Spleen (tissue), 11 donors: ENCODE data around the gene B3GNT5. TPM values are rescaled to one million over a fixed set of nuclear protein-coding genes. Genes with fewer than 3 reads are reported as not detected.

Experiments used
- DNase-seq: peaks from one replicate; pipeline ENCODE4 v3.0.0-alpha.2; 2020
- H3K27ac ChIP-seq, 8 donors: fragments of 200-600 bp; sonication (generic) in 7 of 8; 1 replicate in 4 of 8; 2 replicates in 4 of 8; pipeline versions ENCODE4 v1.5.0 to v1.8.0; 2016 to 2021; ENCODE audit warnings: inconsistent platforms in 4 of 8, mild to moderate bottlenecking in 4 of 8, moderate library complexity in 1 of 8
- H3K27me3 ChIP-seq, 7 donors: fragments of 200-600 bp; sonication (generic) in 6 of 7; replicated peaks in 1 of 7; 1 replicate in 4 of 7; 2 replicates in 3 of 7; pipeline versions ENCODE4 v1.5.0 to v1.8.0; 2016 to 2021; ENCODE audit warnings: inconsistent platforms in 3 of 7, mild to moderate bottlenecking in 1 of 7
- H3K36me3 ChIP-seq, 6 donors: fragments of 200-600 bp; sonication (generic) in 5 of 6; 1 replicate in 4 of 6; 2 replicates in 2 of 6; pipeline versions ENCODE4 v1.5.0 to v1.8.0; 2016 to 2021; ENCODE audit warnings: inconsistent platforms in 2 of 6
- H3K4me1 ChIP-seq, 6 donors: fragments of 200-600 bp; sonication (generic) in 5 of 6; 1 replicate in 3 of 6; 2 replicates in 3 of 6; pipeline versions ENCODE4 v1.5.0 to v1.8.0; 2016 to 2021; ENCODE audit warnings: inconsistent platforms in 3 of 6
- H3K4me3 ChIP-seq, 8 donors: fragments of 200-600 bp; sonication (generic) in 7 of 8; 1 replicate in 4 of 8; 2 replicates in 4 of 8; pipeline versions ENCODE4 v1.5.0 to v1.8.0; 2016 to 2021; ENCODE audit warnings: inconsistent platforms in 4 of 8, mild to moderate bottlenecking in 4 of 8, moderate library complexity in 2 of 8
- H3K9me3 ChIP-seq, 8 donors: fragments of 200-600 bp; sonication (generic) in 7 of 8; 1 replicate in 4 of 8; 2 replicates in 4 of 8; pipeline versions ENCODE4 v1.5.0 to v1.8.0; 2016 to 2021; ENCODE audit warnings: inconsistent platforms in 4 of 8
- CTCF ChIP-seq, 11 experiments: fragments of 200-600 bp in 7 of 11; fragments of 450-650 bp in 4 of 11; sonication (generic) in 4 of 11; IDR thresholded peaks in 8 of 11; conservative IDR thresholded peaks in 3 of 11; 1 replicate in 7 of 11; 2 replicates in 4 of 11; pipeline versions ENCODE4 v1.4.0 to v1.8.0; 2016 to 2021; ENCODE audit warnings: antibody characterized with exemption in 11 of 11, inconsistent platforms in 4 of 11, mild to moderate bottlenecking in 1 of 11
- POLR2A ChIP-seq, 3 donors: fragments of 450-650 bp; IDR thresholded peaks; one replicate each; pipeline ENCODE4 v1.5.1; 2017; ENCODE audit warnings: antibody characterized with exemption in 3 of 3, mild to moderate bottlenecking in 1 of 3
- POLR2AphosphoS5 ChIP-seq, 3 donors: sonication (generic); formaldehyde crosslinking; IDR thresholded peaks; one replicate each; pipeline ENCODE4 v1.5.1; 2017; ENCODE audit warnings: antibody characterized with exemption in 3 of 3
- WGBS, 5 donors: extraction: QIAGEN DNeasy Blood & Tissue Kit in 3 of 5; methylation state at CpG; one replicate each; pipeline versions ENCODE4 v1.1.5 to v1.1.7; 2013 to 2018; 5-methylcytosine and 5-hydroxymethylcytosine counted together
- intact Hi-C: fragments of 100-400 bp; cut with DNase I; formaldehyde crosslinking; loops from one replicate; pipeline ENCODE4 v1.15.0; 2023; ENCODE audit warnings: low total_unique reads
- polyA plus RNA-seq, 3 donors: library from polyadenylated mRNA; stranded (reverse); fragments of 200-250 nt; gene quantifications; one replicate each; pipeline ENCODE4 v1.2.1, GENCODE V29; 2013
- total RNA-seq, 7 donors: library from RNA; depleted of rRNA in 3 of 7; stranded (reverse); fragments of >200 nt in 3 of 7; fragmentation: NEBNext Ultra II Directional in 4 of 7; extraction: Animal tissue kit (Norgen Biotek cat#: 25700) in 4 of 7; gene quantifications; one replicate each; pipeline versions ENCODE4 v1.1.0 to v1.2.1, GENCODE V29; 2016 to 2021
- donor health status: healthy with polysubstance abuse.
- donor health status: DM: no; HTN: no; CAD: no; lungs with moderate emphysema.
- donor health status: DM: no; HTN: no; CAD: no.
- donor health status: Bipolar disorder and iron deficiency.
- donor health status: healthy.
- donor health status: DM: no; HTN: no; CAD: no.
- donor health status: DM: yes; HTN: yes; CAD: no.

The B3GNT5 gene
- total and polyA plus RNA-seq, 10 donors: 0.61 to 11.9 (median 3.7) TPM

GRCh38 chr3:183217548-183218332, 35.3 kb upstream of the B3GNT5 start:
- H3K27me3 ChIP-seq: peaks cover 0 to 7% (median 0%) of the 10 kb centered on the region in 7 donors
- H3K36me3 ChIP-seq: peaks cover 0 to 15% (median 0%) of the 10 kb centered on the region in 6 donors
- DNase-seq: no peak
- intact Hi-C loops: no loop called here
- H3K9me3 ChIP-seq: no peaks in the 10 kb centered on the region
- H3K4me1 ChIP-seq: peaks cover 0 to 5% (median 0%) of the 10 kb centered on the region in 6 donors
- no peak overlapping the region for H3K4me3 ChIP-seq
- TF ChIP-seq POLR2A (IDR thresholded peaks at IDR 0.05) (no peak), POLR2AphosphoS5 (IDR thresholded peaks at IDR 0.05) (no peak), CTCF (IDR thresholded peaks at IDR 0.05 in 8 of 11, conservative IDR thresholded peaks at IDR 0.05 in 3 of 11) (no peak)
- no peak overlapping the region for H3K27ac ChIP-seq
- 73 to 82% (median 80%) methylated on average over 9 of the region's 9 CpGs for WGBS, 5 donors

- H3K27me3 ChIP-seq: peaks cover 0 to 7% (median 0%) of the 10 kb centered on the region in 7 donors
- H3K4me1 ChIP-seq: peaks cover 0 to 3% (median 0%) of the 10 kb centered on the region in 6 donors
- H3K36me3 ChIP-seq: peaks cover 0 to 25% (median 2%) of the 10 kb centered on the region in 6 donors
- TF ChIP-seq POLR2AphosphoS5 (IDR thresholded peaks at IDR 0.05): no peak
- TF ChIP-seq CTCF (IDR thresholded peaks at IDR 0.05 in 8 of 11, conservative IDR thresholded peaks at IDR 0.05 in 3 of 11): no peak
- TF ChIP-seq POLR2A (IDR thresholded peaks at IDR 0.05): no peak
- no peaks in the 10 kb centered on the region for H3K9me3 ChIP-seq
- 38 to 64% (median 56%) methylated on average over 2 of the region's 2 CpGs for WGBS, 5 donors
- DNase-seq: no peak
- no peak overlapping the region for H3K27ac ChIP-seq
- intact Hi-C loops: no loop called here
- H3K4me3 ChIP-seq: no peak overlapping the region
Observed at GRCh38 chr3:183218826-183219225, 34.2 kb upstream of the B3GNT5 start.

GRCh38 chr3:183220828-183221227, 32.2 kb upstream of the B3GNT5 start:
- H3K27me3 ChIP-seq: peaks cover 0 to 7% (median 0%) of the 10 kb centered on the region in 7 donors
- H3K4me1 ChIP-seq: peaks cover 0 to 5% (median 0%) of the 10 kb centered on the region in 6 donors
- TF ChIP-seq CTCF (IDR thresholded peaks at IDR 0.05 in 8 of 11, conservative IDR thresholded peaks at IDR 0.05 in 3 of 11) (no peak), POLR2AphosphoS5 (IDR thresholded peaks at IDR 0.05) (no peak), POLR2A (IDR thresholded peaks at IDR 0.05) (no peak)
- no peak for DNase-seq
- WGBS, 5 donors: 69 to 91% (median 87%) methylated on average over 5 of the region's 5 CpGs
- H3K4me3 ChIP-seq: no peak overlapping the region
- intact Hi-C loops: no loop called here
- H3K36me3 ChIP-seq: peaks cover 0 to 25% (median 2%) of the 10 kb centered on the region in 6 donors
- H3K9me3 ChIP-seq: no peaks in the 10 kb centered on the region
- no peak overlapping the region for H3K27ac ChIP-seq

GRCh38 chr3:183222631-183223235, 30.3 kb upstream of the B3GNT5 start:
- no peak overlapping the region for H3K4me3 ChIP-seq
- intact Hi-C loops: no loop called here
- H3K27me3 ChIP-seq: no peaks in the 10 kb centered on the region
- WGBS, 5 donors: 92 to 100% (median 96%) methylated on average over 3 of the region's 3 CpGs
- peaks cover 0 to 5% (median 0%) of the 10 kb centered on the region in 6 donors for H3K4me1 ChIP-seq
- no peak overlapping the region for H3K27ac ChIP-seq
- no peaks in the 10 kb centered on the region for H3K9me3 ChIP-seq
- no peak for TF ChIP-seq POLR2AphosphoS5 (IDR thresholded peaks at IDR 0.05)
- no peak for TF ChIP-seq CTCF (IDR thresholded peaks at IDR 0.05 in 8 of 11, conservative IDR thresholded peaks at IDR 0.05 in 3 of 11)
- TF ChIP-seq POLR2A (IDR thresholded peaks at IDR 0.05): no peak
- H3K36me3 ChIP-seq: peaks cover 0 to 25% (median 2%) of the 10 kb centered on the region in 6 donors
- DNase-seq: no peak
